HL-60 (cell line): Measurements from ENCODE around the gene CHN2.

Experiments used
- DNase-seq, 2 experiments: peaks; one replicate each; pipeline ENCODE4 v3.0.0-alpha.2; 2010 to 2020; ENCODE audit warnings: low read depth in 1 of 2, low spot score in 1 of 2
- H3K27ac ChIP-seq: fragments of 250-450 bp; sonication (Bioruptor Pico); replicated peaks from 2 replicates; pipeline ENCODE4 v1.5.1; 2020; ENCODE audit warnings: mild to moderate bottlenecking, moderate library complexity
- H3K27me3 ChIP-seq: fragments of 250-450 bp; sonication (Bioruptor Pico); 2 replicates; pipeline ENCODE4 v1.5.1; 2021; ENCODE audit warnings: mild to moderate bottlenecking, moderate library complexity; ENCODE audit not compliant: insufficient read depth, poor library complexity, severe bottlenecking
- H3K4me3 ChIP-seq: replicated peaks from 2 replicates; pipeline ENCODE4 v1.5.1; 2011; ENCODE audit warnings: mild to moderate bottlenecking, control low read depth, low read length; ENCODE audit not compliant: insufficient read depth
- CTCF ChIP-seq: IDR thresholded peaks from one replicate; pipeline ENCODE4 v1.5.1; 2011; ENCODE audit warnings: low read length, control low read depth, inconsistent platforms; ENCODE audit not compliant: insufficient read depth
- GABPA ChIP-seq: IDR thresholded peaks from 2 replicates; pipeline ENCODE4 v1.6.1; 2012; ENCODE audit warnings: low read depth
- POLR2AphosphoS5 ChIP-seq: IDR thresholded peaks from 2 replicates; pipeline ENCODE4 v1.6.1; 2012; ENCODE audit warnings: low read depth
- SPI1 ChIP-seq: IDR thresholded peaks from 2 replicates; pipeline ENCODE4 v1.6.1; 2012; ENCODE audit warnings: low read depth, mild to moderate bottlenecking, borderline replicate concordance
- TF ChIP-seq, protein P1 (sequence below): IDR thresholded peaks from 2 replicates; pipeline ENCODE4 v1.6.1; 2012; ENCODE audit warnings: low read depth; ENCODE audit not compliant: insufficient replicate concordance

CHN2 gene

GRCh38 chr7:29482056-29482455, 287.5 kb downstream of the CHN2 start:
- H3K4me3 ChIP-seq, result no peak overlapping the region
- no peak for DNase-seq
- TF ChIP-seq POLR2AphosphoS5 (no peak), GABPA (no peak), SPI1 (no peak)
- no peak overlapping the region for H3K27ac ChIP-seq
- H3K27me3 ChIP-seq, result no peaks in the 10 kb centered on the region

- no peak overlapping the region for H3K27ac ChIP-seq
- TF ChIP-seq, protein P1, sequence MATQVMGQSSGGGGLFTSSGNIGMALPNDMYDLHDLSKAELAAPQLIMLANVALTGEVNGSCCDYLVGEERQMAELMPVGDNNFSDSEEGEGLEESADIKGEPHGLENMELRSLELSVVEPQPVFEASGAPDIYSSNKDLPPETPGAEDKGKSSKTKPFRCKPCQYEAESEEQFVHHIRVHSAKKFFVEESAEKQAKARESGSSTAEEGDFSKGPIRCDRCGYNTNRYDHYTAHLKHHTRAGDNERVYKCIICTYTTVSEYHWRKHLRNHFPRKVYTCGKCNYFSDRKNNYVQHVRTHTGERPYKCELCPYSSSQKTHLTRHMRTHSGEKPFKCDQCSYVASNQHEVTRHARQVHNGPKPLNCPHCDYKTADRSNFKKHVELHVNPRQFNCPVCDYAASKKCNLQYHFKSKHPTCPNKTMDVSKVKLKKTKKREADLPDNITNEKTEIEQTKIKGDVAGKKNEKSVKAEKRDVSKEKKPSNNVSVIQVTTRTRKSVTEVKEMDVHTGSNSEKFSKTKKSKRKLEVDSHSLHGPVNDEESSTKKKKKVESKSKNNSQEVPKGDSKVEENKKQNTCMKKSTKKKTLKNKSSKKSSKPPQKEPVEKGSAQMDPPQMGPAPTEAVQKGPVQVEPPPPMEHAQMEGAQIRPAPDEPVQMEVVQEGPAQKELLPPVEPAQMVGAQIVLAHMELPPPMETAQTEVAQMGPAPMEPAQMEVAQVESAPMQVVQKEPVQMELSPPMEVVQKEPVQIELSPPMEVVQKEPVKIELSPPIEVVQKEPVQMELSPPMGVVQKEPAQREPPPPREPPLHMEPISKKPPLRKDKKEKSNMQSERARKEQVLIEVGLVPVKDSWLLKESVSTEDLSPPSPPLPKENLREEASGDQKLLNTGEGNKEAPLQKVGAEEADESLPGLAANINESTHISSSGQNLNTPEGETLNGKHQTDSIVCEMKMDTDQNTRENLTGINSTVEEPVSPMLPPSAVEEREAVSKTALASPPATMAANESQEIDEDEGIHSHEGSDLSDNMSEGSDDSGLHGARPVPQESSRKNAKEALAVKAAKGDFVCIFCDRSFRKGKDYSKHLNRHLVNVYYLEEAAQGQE, result no peak
- TF ChIP-seq CTCF (no peak), SPI1 (no peak), GABPA (no peak), POLR2AphosphoS5 (no peak)
- no peak overlapping the region for H3K4me3 ChIP-seq
- DNase-seq, result no peak
- no peaks in the 10 kb centered on the region for H3K27me3 ChIP-seq
Observed at GRCh38 chr7:29483219-29484104, 288.9 kb downstream of the CHN2 start.

DNA sequence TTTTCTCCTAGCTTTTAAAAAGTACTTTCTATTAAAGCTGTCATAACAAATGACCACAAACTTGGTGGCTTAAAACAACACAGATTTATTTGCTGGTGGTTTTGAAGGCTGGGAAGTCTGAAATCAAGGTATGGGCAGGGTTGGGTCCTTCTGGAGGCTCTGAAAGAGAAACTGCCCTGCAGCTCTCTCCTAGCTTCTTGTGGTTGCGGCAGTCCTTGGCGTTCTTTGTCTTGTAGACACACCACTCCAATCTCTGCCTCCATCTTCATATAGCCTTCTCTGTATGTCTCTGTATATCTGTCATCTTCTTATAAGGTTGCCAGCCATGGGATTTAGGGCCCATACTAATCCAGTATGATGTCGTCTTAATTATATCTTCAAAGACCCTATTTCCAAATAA, 289.7 kb downstream of the CHN2 start:
- TF ChIP-seq, protein P1, result no peak
- TF ChIP-seq SPI1, result no peak
- TF ChIP-seq GABPA, result no peak
- no peak for TF ChIP-seq CTCF
- no peak for TF ChIP-seq POLR2AphosphoS5
- no peak for DNase-seq
- H3K27ac ChIP-seq, result no peak overlapping the region

GRCh38 chr7:29485339-29486190, 291.0 kb downstream of the CHN2 start:
- DNase-seq, result no peak
- H3K27me3 ChIP-seq, result no peaks in the 10 kb centered on the region
- no peak for TF ChIP-seq SPI1
- no peak for TF ChIP-seq CTCF
- TF ChIP-seq GABPA, result no peak
- no peak for TF ChIP-seq POLR2AphosphoS5
- TF ChIP-seq, protein P1, result no peak
- no peak overlapping the region for H3K4me3 ChIP-seq
- no peak overlapping the region for H3K27ac ChIP-seq

More for the DNA sequence above, 289.7 kb downstream of the CHN2 start:
- no peak overlapping the region for H3K4me3 ChIP-seq
- H3K27me3 ChIP-seq, result no peaks in the 10 kb centered on the region
